CD4-positive, alpha-beta memory T cell (primary cell): Measurements from ENCODE around the gene SOX1. TPM values are rescaled to one million over a fixed set of nuclear protein-coding genes. Genes with fewer than 3 reads are reported as not detected.

Source experiments
- CTCF ChIA-PET: fragments of 350-600 bp; sonication (Branson Sonifier 250); formaldehyde crosslinking; loops from one replicate; lab custom pipeline; 2021; ENCODE audit warnings: inconsistent platforms; ENCODE audit not compliant: partially characterized antibody; lab: Charles Lee
- POLR2A ChIA-PET: fragments of 350-600 bp; sonication (Branson Sonifier 250); formaldehyde crosslinking; loops from one replicate; lab custom pipeline; 2021; ENCODE audit not compliant: partially characterized antibody; lab: Charles Lee
- DNase-seq, 5 donors: peaks; one replicate each; pipeline versions ENCODE4 v3.0.0 to v3.0.0-alpha.2; 2020 to 2022; ENCODE audit warnings: mixed read lengths in 1 of 5
- H3K27ac ChIP-seq: one replicate; pipeline ENCODE4 v1.7.0; 2013; ENCODE audit warnings: low read depth, low read length
- H3K27me3 ChIP-seq: 2 replicates; pipeline ENCODE4 v1.7.0; 2013; ENCODE audit warnings: mild to moderate bottlenecking, low read length, moderate library complexity; ENCODE audit not compliant: insufficient read depth
- H3K36me3 ChIP-seq: 2 replicates; pipeline ENCODE4 v1.7.0; 2013; ENCODE audit warnings: mild to moderate bottlenecking, low read length, moderate library complexity; ENCODE audit not compliant: insufficient read depth
- H3K4me1 ChIP-seq: 2 replicates; pipeline ENCODE4 v1.7.0; 2013; ENCODE audit warnings: mild to moderate bottlenecking, low read length, moderate library complexity; ENCODE audit not compliant: insufficient read depth
- H3K4me3 ChIP-seq, 2 donors: one replicate each; pipeline ENCODE4 v1.7.0; 2013; ENCODE audit warnings: low read length in 2 of 2, mild to moderate bottlenecking in 1 of 2
- H3K9me3 ChIP-seq, 2 donors: one replicate each; pipeline ENCODE4 v1.7.0; 2013; ENCODE audit warnings: low read length in 2 of 2, control low read depth in 1 of 2; ENCODE audit not compliant: control insufficient read depth in 1 of 2
- H3K27ac Mint-ChIP-seq, 7 donors: one replicate each; pipeline ENCODE4 v1.8.0; 2020 to 2021; ENCODE audit warnings: mixed read lengths in 7 of 7, mild to moderate bottlenecking in 6 of 7, inconsistent platforms in 3 of 7, moderate library complexity in 3 of 7
- H3K27me3 Mint-ChIP-seq, 2 donors: one replicate each; pipeline ENCODE4 v1.8.0; 2020 to 2021; ENCODE audit warnings: mixed read lengths in 2 of 2
- H3K36me3 Mint-ChIP-seq, 2 donors: one replicate each; pipeline ENCODE4 v1.8.0; 2020 to 2021; ENCODE audit warnings: mixed read lengths in 2 of 2, inconsistent platforms in 1 of 2, mild to moderate bottlenecking in 1 of 2
- H3K4me1 Mint-ChIP-seq, 4 donors: one replicate each; pipeline ENCODE4 v1.8.0; 2020 to 2021; ENCODE audit warnings: mixed read lengths in 4 of 4, mild to moderate bottlenecking in 1 of 4
- H3K4me3 Mint-ChIP-seq, 8 donors: one replicate each; pipeline ENCODE4 v1.8.0; 2020 to 2021; ENCODE audit warnings: mixed read lengths in 8 of 8, mild to moderate bottlenecking in 7 of 8, moderate library complexity in 6 of 8, inconsistent platforms in 3 of 8
- H3K9me3 Mint-ChIP-seq, 8 donors: one replicate each; pipeline ENCODE4 v1.8.0; 2020 to 2021; ENCODE audit warnings: mixed read lengths in 8 of 8, mild to moderate bottlenecking in 5 of 8, inconsistent platforms in 3 of 8, moderate library complexity in 1 of 8
- intact Hi-C: fragments of 100-400 bp; cut with micrococcal nuclease; formaldehyde crosslinking; loops from one replicate; pipeline ENCODE4 v1.15.1; 2023
- polyA plus RNA-seq, 2 donors: library from polyadenylated mRNA; unstranded; fragments of 300-500 nt; fragmentation: Illumina TruSeq; gene quantifications; one replicate each; pipeline ENCODE4 v1.2.3, GENCODE V29; 2021
- total RNA-seq, 2 experiments: library from RNA; stranded (reverse); gene quantifications; one replicate each; pipeline ENCODE4 v1.2.3, GENCODE V29; 2021

Gene SOX1
- total and polyA plus RNA-seq, 4 experiments from 2014 or later = not detected

DNA sequence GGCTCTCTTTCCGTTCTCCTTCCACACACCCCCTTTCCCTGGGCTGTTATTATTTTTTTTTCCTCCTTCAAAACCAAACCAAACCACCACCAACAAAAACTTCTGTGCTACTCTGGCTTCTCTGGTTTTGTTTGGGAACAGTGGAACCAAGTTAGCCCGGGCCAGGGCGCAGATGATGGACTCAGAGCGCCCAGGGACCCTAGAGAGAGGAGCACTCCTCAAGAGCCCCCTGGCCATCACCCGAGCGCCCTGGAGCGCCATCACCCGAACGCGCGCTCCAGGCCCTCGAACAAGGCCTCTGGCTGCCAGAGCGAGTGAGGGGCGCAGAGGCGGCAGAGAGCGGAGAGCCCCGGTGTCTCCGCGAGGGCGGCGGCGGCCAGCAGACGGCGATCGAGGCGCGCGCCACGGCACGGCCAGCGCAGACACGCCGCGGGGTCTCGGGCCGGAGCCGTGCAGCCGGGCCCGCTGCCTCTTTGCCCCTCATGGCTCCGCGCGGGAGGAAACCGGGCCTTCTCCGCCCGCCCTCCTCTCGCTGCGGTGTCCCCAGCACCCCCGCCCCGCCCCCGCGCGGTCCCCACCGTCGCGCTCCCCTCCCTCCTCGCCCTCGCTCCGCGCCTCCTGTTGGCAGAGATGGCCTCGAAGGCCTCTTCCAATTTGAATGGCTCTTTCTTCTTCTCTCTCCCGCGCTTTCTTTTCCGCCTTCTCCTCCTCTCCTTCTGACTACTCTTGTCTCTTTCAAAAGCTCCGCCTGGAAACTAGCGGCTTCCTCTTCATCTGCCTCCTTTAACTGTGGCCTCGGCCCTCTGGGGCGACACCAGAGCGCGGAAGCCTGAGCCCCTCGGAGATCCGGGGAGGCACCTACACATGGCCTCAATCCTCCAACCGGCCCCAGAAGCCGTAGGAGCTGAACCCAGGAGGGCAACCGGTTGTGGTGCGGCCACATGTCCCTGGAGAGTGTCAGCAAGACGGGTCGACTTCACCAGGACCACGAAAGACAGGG, 4.1 kb upstream of the SOX1 start:
- no peak for DNase-seq
- H3K27me3 ChIP-seq = peaks cover 32% of the 10 kb centered on the region
- Mint-ChIP-seq H3K4me1 (peaks cover 3 to 15% (median 10%) of the 10 kb centered on the region in 4 donors), H3K9me3 (peaks cover 0 to 19% (median 8%) of the 10 kb centered on the region in 8 donors), H3K36me3 (peaks cover 0 to 3% of the 10 kb centered on the region in 2 donors), H3K4me3 (peak overlapping the region in 3 of 8 donors; percentile 33 to 64 (median 43)), H3K27ac (peak overlapping the region in 1 of 7 donors; percentile 72), H3K27me3 (peaks cover 49 to 52% of the 10 kb centered on the region in 2 donors)
- H3K9me3 ChIP-seq = no peaks in the 10 kb centered on the region
- no peaks in the 10 kb centered on the region for H3K36me3 ChIP-seq
- H3K27ac ChIP-seq = no peak overlapping the region
- ChIA-PET POLR2A (no interaction called here), CTCF (no interaction called here)
- intact Hi-C loops = no loop called here
- H3K4me1 ChIP-seq = peaks cover 7% of the 10 kb centered on the region
- H3K4me3 ChIP-seq = no peak overlapping the region

DNA sequence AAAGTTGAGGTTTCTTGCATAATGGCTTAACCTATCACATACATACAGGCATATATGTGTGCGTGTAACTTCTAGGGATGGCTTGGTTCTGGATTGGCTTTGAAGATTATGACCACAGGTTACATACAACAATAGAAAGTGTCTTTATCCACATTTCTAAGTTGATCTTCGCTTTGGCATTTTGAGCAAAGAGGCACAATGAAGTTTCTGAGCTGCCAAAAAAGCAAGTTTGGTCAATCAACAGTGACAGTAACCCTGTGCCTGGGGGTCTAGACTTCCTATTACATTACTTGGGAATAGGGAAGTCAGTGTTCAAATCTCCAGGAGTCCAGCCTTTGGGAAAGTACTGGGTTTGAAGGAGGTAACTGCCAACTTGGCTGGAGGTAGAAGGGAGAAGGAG, 3.1 kb upstream of the SOX1 start:
- Mint-ChIP-seq H3K4me1 (peaks cover 3 to 15% (median 10%) of the 10 kb centered on the region in 4 donors), H3K27ac (no peak overlapping the region), H3K9me3 (peaks cover 0 to 19% (median 8%) of the 10 kb centered on the region in 8 donors), H3K4me3 (peak overlapping the region in 1 of 8 donors; percentile 5), H3K36me3 (peaks cover 0 to 3% of the 10 kb centered on the region in 2 donors), H3K27me3 (peaks cover 46 to 48% of the 10 kb centered on the region in 2 donors)
- ChIA-PET POLR2A (no interaction called here), CTCF (no interaction called here)
- H3K27me3 ChIP-seq = peaks cover 28% of the 10 kb centered on the region
- H3K4me3 ChIP-seq = no peak overlapping the region
- H3K9me3 ChIP-seq = no peaks in the 10 kb centered on the region
- DNase-seq = no peak
- no peak overlapping the region for H3K27ac ChIP-seq
- intact Hi-C loops = no loop called here
- peaks cover 7% of the 10 kb centered on the region for H3K4me1 ChIP-seq
- no peaks in the 10 kb centered on the region for H3K36me3 ChIP-seq

DNA sequence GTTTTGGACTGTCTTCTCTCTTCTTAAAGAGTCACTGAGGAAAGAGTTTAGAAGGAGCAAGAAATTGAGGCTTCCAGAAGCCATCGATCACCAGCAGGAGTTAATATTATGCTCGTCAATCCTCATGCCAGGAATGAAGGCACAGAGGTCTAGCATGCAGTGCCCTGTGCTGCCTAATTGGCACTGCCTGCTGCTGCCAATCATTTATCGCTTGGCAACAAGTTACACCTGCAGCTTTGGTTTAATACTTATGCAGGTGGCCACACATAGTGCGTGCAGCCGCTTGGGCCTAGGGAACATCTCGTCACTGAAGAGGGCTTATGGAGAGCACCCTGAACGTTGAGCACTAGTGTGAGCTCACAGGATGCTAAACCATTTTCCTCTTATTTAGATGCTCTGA, 2.7 kb upstream of the SOX1 start:
- Mint-ChIP-seq H3K4me3 (peak overlapping the region in 1 of 8 donors; percentile 5), H3K9me3 (peaks cover 0 to 23% (median 12%) of the 10 kb centered on the region in 8 donors), H3K27me3 (peaks cover 47 to 48% of the 10 kb centered on the region in 2 donors), H3K36me3 (peaks cover under 1 to 3% of the 10 kb centered on the region in 2 donors), H3K27ac (no peak overlapping the region), H3K4me1 (peaks cover 3 to 17% (median 12%) of the 10 kb centered on the region in 4 donors)
- Histone ChIP-seq H3K36me3 (no peaks in the 10 kb centered on the region), H3K27me3 (peaks cover 27% of the 10 kb centered on the region), H3K4me3 (no peak overlapping the region), H3K27ac (no peak overlapping the region), H3K9me3 (no peaks in the 10 kb centered on the region), H3K4me1 (peaks cover 7% of the 10 kb centered on the region)
- DNase-seq = no peak
- POLR2A ChIA-PET = no interaction called here
- CTCF ChIA-PET = no interaction called here
- intact Hi-C loops = no loop called here

DNA sequence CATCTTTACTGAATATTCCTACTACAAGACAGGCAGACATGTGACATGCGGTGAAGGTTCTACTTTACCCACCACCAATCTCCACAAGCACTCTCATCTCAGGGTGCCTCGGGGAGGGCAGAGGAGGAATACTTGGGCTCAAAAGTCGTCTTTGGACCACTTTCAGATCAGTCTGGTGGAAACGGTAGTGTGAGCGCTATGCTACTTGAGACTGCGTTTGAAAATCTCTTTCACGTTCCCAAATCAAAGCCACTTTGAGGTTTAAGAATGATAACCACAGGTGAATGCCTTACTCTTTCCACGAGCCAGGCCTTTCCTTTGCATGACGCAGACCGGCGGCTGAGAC, 1.5 kb upstream of the SOX1 start:
- Mint-ChIP-seq H3K27me3 (peaks cover 46 to 47% of the 10 kb centered on the region in 2 donors), H3K4me3 (peak overlapping the region in 7 of 8 donors; percentile 40 to 66 (median 50)), H3K9me3 (peaks cover 0 to 29% (median 21%) of the 10 kb centered on the region in 8 donors), H3K4me1 (peaks cover 3 to 20% (median 14%) of the 10 kb centered on the region in 4 donors), H3K36me3 (peaks cover 1 to 5% of the 10 kb centered on the region in 2 donors), H3K27ac (peak overlapping the region in 1 of 7 donors; percentile 55)
- Histone ChIP-seq H3K27me3 (peaks cover 24% of the 10 kb centered on the region), H3K4me1 (peaks cover 7% of the 10 kb centered on the region), H3K9me3 (no peaks in the 10 kb centered on the region), H3K4me3 (no peak overlapping the region), H3K27ac (no peak overlapping the region), H3K36me3 (no peaks in the 10 kb centered on the region)
- POLR2A ChIA-PET = no interaction called here
- intact Hi-C loops = no loop called here
- no peak for DNase-seq
- CTCF ChIA-PET = no interaction called here

DNA sequence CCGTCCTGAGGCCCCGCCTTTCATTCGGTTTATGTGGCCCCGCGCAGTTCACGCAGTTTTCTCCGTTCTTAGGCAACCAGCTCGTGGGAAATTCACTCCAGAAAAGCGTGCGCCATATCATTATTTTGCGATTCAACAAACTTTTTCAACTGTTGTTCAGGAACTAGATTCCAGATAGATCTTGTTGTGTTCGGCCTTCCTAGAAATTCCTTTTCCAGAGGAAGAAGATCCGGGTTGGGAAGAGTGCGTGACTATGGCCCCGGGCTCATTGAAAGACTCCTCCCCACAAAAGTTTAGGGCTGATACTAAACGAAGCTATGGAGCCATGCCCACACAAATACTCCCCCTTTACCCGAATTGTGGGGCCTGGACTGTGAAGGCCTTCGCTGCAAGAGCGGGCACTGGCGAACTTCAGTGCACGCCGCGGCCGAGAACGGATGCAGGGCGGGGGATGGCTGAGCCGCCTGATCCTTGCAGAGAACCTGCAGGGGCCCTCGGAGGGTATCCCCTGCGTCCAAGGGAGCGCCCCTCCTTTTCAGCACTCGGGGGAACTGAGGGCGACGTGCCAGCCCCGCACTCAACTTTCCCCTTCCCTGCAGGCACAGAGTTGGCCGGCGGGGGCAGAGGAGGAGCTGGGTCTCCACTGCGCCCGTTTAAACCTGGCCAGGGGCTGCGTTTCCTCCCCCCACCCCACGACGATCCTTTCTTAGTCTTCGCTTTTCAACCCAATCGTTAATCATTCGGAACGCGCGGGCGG, 904 bp upstream of the SOX1 start:
- H3K4me1 Mint-ChIP-seq = peaks cover 3 to 20% (median 13%) of the 10 kb centered on the region in 4 donors
- peak overlapping the region; percentile 35 to 66 (median 50) for H3K4me3 Mint-ChIP-seq
- peaks cover 0 to 32% (median 21%) of the 10 kb centered on the region in 8 donors for H3K9me3 Mint-ChIP-seq
- peaks cover 47 to 48% of the 10 kb centered on the region in 2 donors for H3K27me3 Mint-ChIP-seq
- intact Hi-C loops = no loop called here
- Histone ChIP-seq H3K27ac (no peak overlapping the region), H3K4me3 (no peak overlapping the region), H3K4me1 (peaks cover 7% of the 10 kb centered on the region), H3K36me3 (no peaks in the 10 kb centered on the region), H3K9me3 (no peaks in the 10 kb centered on the region), H3K27me3 (peaks cover 28% of the 10 kb centered on the region)
- CTCF ChIA-PET = no interaction called here
- H3K36me3 Mint-ChIP-seq = peaks cover 1 to 7% of the 10 kb centered on the region in 2 donors
- DNase-seq = peak in 1 of 5 donors; percentile 13
- peak overlapping the region in 3 of 7 donors; percentile 41 to 75 (median 55) for H3K27ac Mint-ChIP-seq
- POLR2A ChIA-PET = no interaction called here

DNA sequence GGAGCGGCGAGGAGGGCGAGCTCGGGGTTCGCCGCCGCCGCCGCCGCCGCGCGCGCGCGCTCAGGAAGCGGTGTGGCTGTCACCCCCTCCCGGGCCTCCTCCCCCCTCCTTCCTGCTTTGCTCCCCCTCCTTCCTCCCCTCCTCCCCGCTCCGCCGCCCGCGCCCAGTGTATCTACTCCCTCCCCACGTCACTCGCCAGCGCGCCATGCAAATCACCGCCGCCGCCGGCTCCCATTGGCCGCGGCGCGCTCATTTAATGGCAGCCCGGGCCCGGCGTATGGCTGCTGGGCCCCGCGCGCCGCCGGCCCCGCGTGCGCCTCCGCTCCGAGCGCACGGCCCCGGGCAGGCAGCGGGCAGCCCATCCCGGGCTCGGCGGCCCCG, 335 bp upstream of the SOX1 start:
- Mint-ChIP-seq H3K36me3 (peaks cover 1 to 7% of the 10 kb centered on the region in 2 donors), H3K9me3 (peaks cover 0 to 34% (median 22%) of the 10 kb centered on the region in 8 donors), H3K4me3 (peak overlapping the region in 1 of 8 donors; percentile 49), H3K27ac (no peak overlapping the region), H3K4me1 (peaks cover 3 to 20% (median 13%) of the 10 kb centered on the region in 4 donors), H3K27me3 (peaks cover 47 to 52% of the 10 kb centered on the region in 2 donors)
- no peak overlapping the region for H3K27ac ChIP-seq
- no peaks in the 10 kb centered on the region for H3K36me3 ChIP-seq
- CTCF ChIA-PET = no interaction called here
- H3K4me3 ChIP-seq = no peak overlapping the region
- no peaks in the 10 kb centered on the region for H3K9me3 ChIP-seq
- POLR2A ChIA-PET = no interaction called here
- DNase-seq = peak; percentile 41 to 70 (median 57)
- intact Hi-C loops = no loop called here
- peaks cover 7% of the 10 kb centered on the region for H3K4me1 ChIP-seq
- peaks cover 32% of the 10 kb centered on the region for H3K27me3 ChIP-seq
